ENCODE measurements around the gene FOXN3. TPM values are rescaled to one million over a fixed set of nuclear protein-coding genes. Genes with fewer than 3 reads are reported as not detected.

The FOXN3 gene
- total RNA-seq, 1 donor from 2014 or later = 41.4 TPM

DNA sequence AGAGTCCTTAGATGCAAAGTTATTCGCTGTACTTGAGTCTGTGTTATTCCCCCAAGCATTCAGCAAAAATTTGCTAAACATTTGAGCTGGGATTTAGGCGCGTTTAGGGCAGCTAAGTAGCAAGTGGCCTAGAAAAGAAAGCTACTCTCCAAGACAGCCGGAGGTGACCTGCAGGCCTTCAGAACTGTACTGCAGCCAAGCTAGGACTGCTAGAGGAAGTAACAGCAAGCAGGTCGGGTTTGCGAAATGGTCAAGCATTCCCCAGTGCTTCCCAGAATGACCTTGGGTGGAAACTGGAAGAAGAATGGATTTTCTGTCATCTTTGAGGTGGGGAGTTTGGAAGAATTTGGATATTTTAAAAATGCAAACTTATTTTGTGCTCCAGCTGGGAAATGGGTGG, 287.5 kb downstream of the FOXN3 start:
- Mint-ChIP-seq H3K9me3 (no peaks in the 10 kb centered on the region), H3K4me1 (no peaks in the 10 kb centered on the region), H3K36me3 (ENCODE audit: low read depth) (no peaks in the 10 kb centered on the region), H3K4me3 (no peak overlapping the region), H3K27me3 (ENCODE audit: low read depth) (no peaks in the 10 kb centered on the region), H3K27ac (ENCODE audit: unreplicated experiment) (no peak overlapping the region)
- DNase-seq (ENCODE audit: low read depth, low spot score) = no peak
- TF ChIP-seq, protein P1, sequence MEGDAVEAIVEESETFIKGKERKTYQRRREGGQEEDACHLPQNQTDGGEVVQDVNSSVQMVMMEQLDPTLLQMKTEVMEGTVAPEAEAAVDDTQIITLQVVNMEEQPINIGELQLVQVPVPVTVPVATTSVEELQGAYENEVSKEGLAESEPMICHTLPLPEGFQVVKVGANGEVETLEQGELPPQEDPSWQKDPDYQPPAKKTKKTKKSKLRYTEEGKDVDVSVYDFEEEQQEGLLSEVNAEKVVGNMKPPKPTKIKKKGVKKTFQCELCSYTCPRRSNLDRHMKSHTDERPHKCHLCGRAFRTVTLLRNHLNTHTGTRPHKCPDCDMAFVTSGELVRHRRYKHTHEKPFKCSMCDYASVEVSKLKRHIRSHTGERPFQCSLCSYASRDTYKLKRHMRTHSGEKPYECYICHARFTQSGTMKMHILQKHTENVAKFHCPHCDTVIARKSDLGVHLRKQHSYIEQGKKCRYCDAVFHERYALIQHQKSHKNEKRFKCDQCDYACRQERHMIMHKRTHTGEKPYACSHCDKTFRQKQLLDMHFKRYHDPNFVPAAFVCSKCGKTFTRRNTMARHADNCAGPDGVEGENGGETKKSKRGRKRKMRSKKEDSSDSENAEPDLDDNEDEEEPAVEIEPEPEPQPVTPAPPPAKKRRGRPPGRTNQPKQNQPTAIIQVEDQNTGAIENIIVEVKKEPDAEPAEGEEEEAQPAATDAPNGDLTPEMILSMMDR (conservative IDR thresholded peaks at IDR 0.05) = no peak

DNA sequence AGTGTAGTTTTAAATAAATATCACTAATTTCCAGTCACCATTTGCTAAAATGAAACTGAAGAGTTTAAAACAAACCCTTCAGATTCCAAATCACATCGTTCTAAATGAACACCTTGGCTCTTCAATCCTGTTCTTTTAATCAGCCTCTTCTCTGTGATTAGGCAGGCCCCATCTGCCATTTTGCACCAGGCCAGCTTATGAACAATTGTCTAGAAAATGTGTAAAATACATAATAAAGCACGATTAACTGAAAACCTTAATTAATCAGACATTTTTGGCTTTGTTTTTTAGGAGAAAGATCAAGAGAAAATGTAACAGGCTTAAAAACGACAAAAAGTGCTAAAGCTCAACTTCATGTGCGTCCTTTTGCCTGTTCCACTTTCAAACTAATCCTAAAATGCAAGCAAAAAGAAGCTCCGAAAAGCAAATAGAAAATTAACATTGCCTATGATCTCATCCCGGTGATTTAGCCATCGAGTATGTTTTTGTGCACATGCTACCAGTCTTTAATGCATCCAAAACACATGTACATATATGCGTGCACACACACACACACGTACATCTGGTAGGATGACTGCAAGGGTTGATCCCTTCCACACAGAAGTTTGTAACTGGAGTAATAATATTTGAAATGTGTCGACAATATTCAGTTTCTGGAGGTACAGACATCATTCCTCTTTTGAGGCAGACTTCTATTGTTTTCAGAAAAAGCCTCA, 288.6 kb downstream of the FOXN3 start:
- no peak for DNase-seq (ENCODE audit: low read depth, low spot score)
- no peak overlapping the region for H3K27ac Mint-ChIP-seq (ENCODE audit: unreplicated experiment)
- H3K9me3 Mint-ChIP-seq = no peaks in the 10 kb centered on the region
- TF ChIP-seq, protein P1 (conservative IDR thresholded peaks at IDR 0.05) = no peak
- no peaks in the 10 kb centered on the region for H3K4me1 Mint-ChIP-seq
- H3K36me3 Mint-ChIP-seq (ENCODE audit: low read depth) = no peaks in the 10 kb centered on the region
- no peak overlapping the region for H3K4me3 Mint-ChIP-seq
- H3K27me3 Mint-ChIP-seq (ENCODE audit: low read depth) = no peaks in the 10 kb centered on the region

DNA sequence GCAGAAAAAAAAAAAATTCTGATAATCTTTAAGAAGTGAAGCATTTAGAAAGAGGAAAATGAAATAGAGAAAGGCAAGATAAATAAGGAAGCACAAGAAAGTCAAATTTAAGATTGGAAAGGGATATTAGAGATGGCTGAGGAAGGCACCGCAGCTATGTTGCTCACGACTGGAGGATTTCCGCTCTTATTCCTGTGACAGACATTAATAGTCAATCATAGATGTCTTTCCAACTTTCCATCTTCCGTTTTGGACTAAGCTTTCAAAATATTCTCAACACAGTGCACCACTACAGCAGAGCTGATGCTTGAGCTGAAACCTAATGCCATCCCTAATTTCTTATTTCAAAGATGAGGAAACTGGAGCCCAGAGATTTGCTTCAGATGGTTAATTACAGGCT, 290.6 kb downstream of the FOXN3 start:
- Mint-ChIP-seq H3K4me3 (no peak overlapping the region), H3K9me3 (no peaks in the 10 kb centered on the region), H3K36me3 (ENCODE audit: low read depth) (peaks cover 6% of the 10 kb centered on the region), H3K27ac (ENCODE audit: unreplicated experiment) (no peak overlapping the region), H3K4me1 (peaks cover 19% of the 10 kb centered on the region), H3K27me3 (ENCODE audit: low read depth) (no peaks in the 10 kb centered on the region)
- TF ChIP-seq, protein P1 (conservative IDR thresholded peaks at IDR 0.05) = no peak
- DNase-seq (ENCODE audit: low read depth, low spot score) = no peak

DNA sequence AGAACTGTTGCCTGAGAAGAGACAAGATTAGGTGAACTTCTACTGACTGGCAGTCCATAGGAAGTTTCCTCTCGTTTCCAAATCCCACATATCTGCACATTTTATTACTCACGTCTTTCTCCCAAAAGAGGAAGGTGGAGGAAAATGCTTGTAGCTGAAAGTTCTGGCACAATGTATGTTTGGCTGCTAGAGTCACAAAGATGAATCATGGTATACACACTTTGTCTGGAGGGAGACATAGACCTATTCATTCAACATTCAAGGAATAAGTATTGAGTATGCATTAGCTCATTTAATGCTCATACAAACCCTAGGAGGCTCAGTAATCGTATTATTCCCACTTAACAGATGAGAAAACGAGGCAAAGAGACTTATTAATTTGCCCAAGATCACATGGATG, 291.8 kb downstream of the FOXN3 start:
- H3K36me3 Mint-ChIP-seq (ENCODE audit: low read depth) = peaks cover 6% of the 10 kb centered on the region
- no peaks in the 10 kb centered on the region for H3K27me3 Mint-ChIP-seq (ENCODE audit: low read depth)
- H3K4me3 Mint-ChIP-seq = no peak overlapping the region
- no peak for DNase-seq (ENCODE audit: low read depth, low spot score)
- TF ChIP-seq, protein P1 (conservative IDR thresholded peaks at IDR 0.05) = no peak
- no peak overlapping the region for H3K27ac Mint-ChIP-seq (ENCODE audit: unreplicated experiment)
- H3K9me3 Mint-ChIP-seq = no peaks in the 10 kb centered on the region
- peaks cover 21% of the 10 kb centered on the region for H3K4me1 Mint-ChIP-seq

DNA sequence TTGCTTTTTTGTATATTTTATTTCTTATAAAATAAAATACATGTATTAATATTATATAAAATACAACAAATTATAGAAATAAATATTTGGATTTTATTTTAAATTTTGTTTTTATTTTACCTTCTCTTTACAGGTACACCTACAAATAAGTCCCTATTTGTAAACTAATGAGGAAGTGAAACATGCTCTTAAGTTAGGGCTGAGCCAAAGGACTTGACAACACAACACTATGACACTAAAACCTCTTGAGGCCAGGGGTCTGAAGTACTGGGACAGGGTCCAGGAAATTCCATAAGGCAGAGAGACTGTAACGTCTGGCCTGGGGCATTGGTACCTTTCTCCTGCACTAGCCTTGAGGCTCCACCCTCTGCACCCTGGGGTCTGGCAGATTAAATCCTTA, 293.2 kb downstream of the FOXN3 start:
- no peak overlapping the region for H3K27ac Mint-ChIP-seq (ENCODE audit: unreplicated experiment)
- H3K36me3 Mint-ChIP-seq (ENCODE audit: low read depth) = peaks cover 6% of the 10 kb centered on the region

More for the DNA sequence above, 293.2 kb downstream of the FOXN3 start:
- H3K27me3 Mint-ChIP-seq (ENCODE audit: low read depth) = no peaks in the 10 kb centered on the region
- DNase-seq (ENCODE audit: low read depth, low spot score) = no peak
- TF ChIP-seq, protein P1 (conservative IDR thresholded peaks at IDR 0.05) = no peak
- no peaks in the 10 kb centered on the region for H3K9me3 Mint-ChIP-seq
- H3K4me1 Mint-ChIP-seq = peaks cover 21% of the 10 kb centered on the region
- no peak overlapping the region for H3K4me3 Mint-ChIP-seq

Data from neural crest cell (in vitro differentiated cells).